HepG2 (cell line): ENCODE results near the gene EXOC6B. TPM values are rescaled to one million over a fixed set of nuclear protein-coding genes. Genes with fewer than 3 reads are reported as not detected.

Experiments used
- ATF1 ChIP-seq: IDR thresholded peaks from 2 replicates; pipeline ENCODE4 v1.6.1; 2016; ENCODE audit warnings: mild to moderate bottlenecking, control low read depth
- ATF7 ChIP-seq, 2 experiments: fragments of 450-650 bp in 1 of 2; sonication (generic) in 1 of 2; formaldehyde crosslinking in 1 of 2; IDR thresholded peaks; 2 replicates each; pipeline versions ENCODE4 v1.4.0 to v1.6.1; 2016 to 2020; ENCODE audit warnings: antibody characterized with exemption in 1 of 2, mild to moderate bottlenecking in 1 of 2, missing genetic modification reagents in 1 of 2
- EED ChIP-seq: sonication (generic); formaldehyde crosslinking; IDR thresholded peaks from 2 replicates; pipeline ENCODE4 v1.5.0; 2020; ENCODE audit warnings: mild to moderate bottlenecking, missing genetic modification reagents
- EZH2 ChIP-seq: conservative IDR thresholded peaks from 2 replicates; pipeline ENCODE4 v1.6.1; 2012; ENCODE audit warnings: mild to moderate bottlenecking, low read depth, low read length, moderate library complexity
- GTF2F1 ChIP-seq: fragments of 150-350 bp; IDR thresholded peaks from 2 replicates; pipeline ENCODE4 v1.6.1; 2014; ENCODE audit warnings: low read length
- HDAC6 ChIP-seq: fragments of 200-600 bp; sonication (generic); IDR thresholded peaks from 2 replicates; pipeline ENCODE4 v1.7.0; 2017; ENCODE audit warnings: mild to moderate bottlenecking, antibody characterized with exemption, low read length, low read depth
- MZF1 ChIP-seq: sonication (generic); formaldehyde crosslinking; IDR thresholded peaks from 2 replicates; pipeline ENCODE4 v1.8.1; 2023; ENCODE audit warnings: mild to moderate bottlenecking, missing genetic modification reagents, borderline replicate concordance
- NONO ChIP-seq, 2 experiments: fragments of 450-650 bp in 1 of 2; sonication (generic) in 1 of 2; formaldehyde crosslinking in 1 of 2; IDR thresholded peaks in 1 of 2; conservative IDR thresholded peaks in 1 of 2; 2 replicates each; pipeline versions ENCODE4 v1.6.1 to v1.8.0; 2017 to 2022; ENCODE audit warnings: mild to moderate bottlenecking in 1 of 2, missing genetic modification reagents in 1 of 2, moderate library complexity in 1 of 2
- SPEN ChIP-seq: sonication (generic); formaldehyde crosslinking; IDR thresholded peaks from 2 replicates; pipeline ENCODE4 v1.5.1; 2020; ENCODE audit warnings: low read depth, mild to moderate bottlenecking, missing genetic modification reagents
- TBL1XR1 ChIP-seq: fragments of 150-350 bp; IDR thresholded peaks from 2 replicates; pipeline ENCODE4 v1.6.1; 2014; ENCODE audit warnings: borderline replicate concordance, low read length; ENCODE audit not compliant: partially characterized antibody
- WIZ ChIP-seq: sonication (generic); formaldehyde crosslinking; IDR thresholded peaks from 2 replicates; pipeline ENCODE4 v1.5.1; 2020; ENCODE audit warnings: mild to moderate bottlenecking, missing genetic modification reagents
- ZNF205 ChIP-seq: IDR thresholded peaks from 2 replicates; pipeline ENCODE4 v1.6.1; 2018; ENCODE audit warnings: missing biosample characterization, missing genetic modification reagents
- ZNF225 ChIP-seq: sonication (generic); formaldehyde crosslinking; IDR thresholded peaks from 2 replicates; pipeline ENCODE4 v1.4.0; 2020; ENCODE audit warnings: mild to moderate bottlenecking, missing genetic modification reagents
- ZNF530 ChIP-seq: sonication (generic); formaldehyde crosslinking; IDR thresholded peaks from 2 replicates; pipeline ENCODE4 v1.5.0; 2020; ENCODE audit warnings: low read depth, mild to moderate bottlenecking, missing genetic modification reagents
- ZNF563 ChIP-seq: sonication (generic); formaldehyde crosslinking; IDR thresholded peaks from 2 replicates; pipeline ENCODE4 v1.8.0; 2022; ENCODE audit warnings: mild to moderate bottlenecking, moderate library complexity, missing genetic modification reagents
- ZNF737 ChIP-seq: sonication (generic); formaldehyde crosslinking; IDR thresholded peaks from 2 replicates; pipeline ENCODE4 v1.5.0; 2020; ENCODE audit warnings: missing genetic modification reagents, mild to moderate bottlenecking, borderline replicate concordance
- ZNF75D ChIP-seq: sonication (generic); formaldehyde crosslinking; IDR thresholded peaks from 2 replicates; pipeline ENCODE4 v1.8.1; 2023; ENCODE audit warnings: missing genetic modification reagents, mild to moderate bottlenecking, borderline replicate concordance
- polyA plus RNA-seq, 8 experiments: library from polyadenylated mRNA; depleted of rRNA in 3 of 8; stranded (reverse) in 7 of 8; unstranded in 1 of 8; fragments of >200 nt; fragmentation: Illumina TruSeq in 4 of 8; extraction: Trizol in 4 of 8; gene quantifications; 2 replicates each; pipeline versions ENCODE4 v1.2.1 to v1.2.3, GENCODE V29; 2011 to 2016; ENCODE audit warnings: low read depth in 4 of 8, missing spikeins in 1 of 8, mixed read lengths in 1 of 8; ENCODE audit not compliant: insufficient read depth in 1 of 8
- total RNA-seq, 5 experiments: library from RNA; depleted of rRNA; stranded (reverse); fragments of >200 nt; fragmentation: Illumina TruSeq; extraction: Trizol; gene quantifications; 2 replicates each; pipeline ENCODE4 v1.2.3, GENCODE V29; 2016; ENCODE audit warnings: low read depth in 1 of 5
- TF ChIP-seq, protein P1 (sequence below): sonication (generic); formaldehyde crosslinking; IDR thresholded peaks from 2 replicates; pipeline ENCODE4 v1.5.1; 2020; ENCODE audit warnings: mild to moderate bottlenecking, missing genetic modification reagents
- TF ChIP-seq, protein P2 (sequence below): sonication (generic); formaldehyde crosslinking; IDR thresholded peaks from 2 replicates; pipeline ENCODE4 v1.8.1; 2023; ENCODE audit warnings: mild to moderate bottlenecking, inconsistent platforms, moderate library complexity, missing genetic modification reagents, borderline replicate concordance
- TF ChIP-seq, protein P3 (sequence below): sonication (generic); formaldehyde crosslinking; IDR thresholded peaks from 2 replicates; pipeline ENCODE4 v1.9.0; 2022; ENCODE audit warnings: low read depth, missing genetic modification reagents
- TF ChIP-seq, protein P4 (sequence below): sonication (generic); formaldehyde crosslinking; IDR thresholded peaks from 2 replicates; pipeline ENCODE4 v1.4.0; 2020; ENCODE audit warnings: missing genetic modification reagents

The EXOC6B gene
- total and polyA plus RNA-seq, 2 of the 13 experiments (the other 11 are each of a cell fraction or from before 2014, with no cell fraction given): 9.1 to 15.9 TPM

DNA sequence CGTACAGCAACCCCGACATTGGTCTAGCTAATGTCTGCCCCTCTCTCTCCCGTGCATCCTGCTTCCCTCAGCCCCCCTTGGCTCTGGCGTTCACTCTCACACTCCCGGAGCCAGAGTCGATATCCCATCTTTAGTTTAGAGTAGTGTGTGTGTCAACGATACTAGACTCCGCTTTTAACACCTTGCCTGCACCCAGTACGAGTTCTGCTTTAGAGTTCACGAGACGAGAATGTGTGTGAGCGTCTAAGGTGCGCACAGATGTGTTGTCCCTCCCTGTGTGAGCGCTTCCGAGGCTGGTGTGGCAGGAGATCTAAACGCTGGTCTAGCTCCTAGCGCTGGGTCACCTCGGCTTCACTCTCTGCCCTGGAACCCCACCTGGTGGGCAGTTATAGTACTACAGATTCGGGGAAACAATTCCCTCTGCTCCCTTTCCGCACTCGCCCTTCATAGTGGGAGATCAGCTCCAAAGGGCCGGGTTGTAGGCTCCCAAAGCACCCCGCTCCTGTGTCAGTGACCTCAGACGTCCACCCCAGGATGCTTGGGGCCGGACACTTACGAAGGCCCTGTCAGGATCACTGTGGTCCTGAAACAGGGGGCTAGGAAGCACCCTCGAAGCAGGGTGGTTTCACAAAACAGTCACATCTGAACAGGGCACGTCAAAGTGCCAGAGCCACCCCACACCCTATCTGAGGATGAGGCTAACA, 675.5 kb downstream of the EXOC6B start (continued):
- TF ChIP-seq, protein P1, sequence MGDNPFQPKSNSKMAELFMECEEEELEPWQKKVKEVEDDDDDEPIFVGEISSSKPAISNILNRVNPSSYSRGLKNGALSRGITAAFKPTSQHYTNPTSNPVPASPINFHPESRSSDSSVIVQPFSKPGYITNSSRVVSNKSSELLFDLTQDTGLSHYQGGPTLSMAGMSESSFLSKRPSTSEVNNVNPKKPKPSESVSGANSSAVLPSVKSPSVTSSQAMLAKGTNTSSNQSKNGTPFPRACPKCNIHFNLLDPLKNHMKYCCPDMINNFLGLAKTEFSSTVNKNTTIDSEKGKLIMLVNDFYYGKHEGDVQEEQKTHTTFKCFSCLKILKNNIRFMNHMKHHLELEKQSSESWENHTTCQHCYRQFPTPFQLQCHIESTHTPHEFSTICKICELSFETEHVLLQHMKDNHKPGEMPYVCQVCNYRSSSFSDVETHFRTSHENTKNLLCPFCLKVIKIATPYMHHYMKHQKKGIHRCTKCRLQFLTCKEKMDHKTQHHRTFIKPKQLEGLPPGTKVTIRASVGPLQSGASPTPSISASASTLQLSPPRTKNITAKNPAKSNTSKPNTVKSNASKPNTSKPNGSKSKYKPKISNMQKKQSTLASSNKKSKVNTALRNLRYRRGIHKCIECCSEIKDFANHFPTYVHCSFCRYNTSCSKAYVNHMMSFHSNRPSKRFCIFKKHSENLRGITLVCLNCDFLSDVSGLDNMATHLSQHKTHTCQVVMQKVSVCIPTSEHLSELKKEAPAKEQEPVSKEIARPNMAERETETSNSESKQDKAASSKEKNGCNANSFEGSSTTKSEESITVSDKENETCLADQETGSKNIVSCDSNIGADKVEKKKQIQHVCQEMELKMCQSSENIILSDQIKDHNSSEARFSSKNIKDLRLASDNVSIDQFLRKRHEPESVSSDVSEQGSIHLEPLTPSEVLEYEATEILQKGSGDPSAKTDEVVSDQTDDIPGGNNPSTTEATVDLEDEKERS: no peak
- TF ChIP-seq NONO (IDR thresholded peaks at IDR 0.05) (no peak), NONO (CRISPR knock-in tag; conservative IDR thresholded peaks at IDR 0.05) (peak; percentile 54; the same call in 1 of the 2 replicates), MZF1 (CRISPR knock-in tag) (no peak), WIZ (CRISPR knock-in tag) (no peak), ATF1 (no peak), HDAC6 (no peak), ZNF563 (CRISPR knock-in tag) (no peak), ATF7 (IDR thresholded peaks at IDR 0.05) (no peak), ATF7 (CRISPR knock-in tag; IDR thresholded peaks at IDR 0.05) (no peak), EZH2 (peak; percentile 81; the same call in 1 of the 2 replicates), ZNF205 (CRISPR knock-in tag) (peak; percentile 64; the same call in 1 of the 2 replicates), GTF2F1 (no peak), ZNF737 (no peak), ZNF225 (no peak; the same call in 1 of the 2 replicates), EED (no peak; the same call in 1 of the 2 replicates), ZNF75D (no peak), TBL1XR1 (no peak), SPEN (no peak), ZNF530 (CRISPR knock-in tag) (no peak)
- TF ChIP-seq, protein P2, sequence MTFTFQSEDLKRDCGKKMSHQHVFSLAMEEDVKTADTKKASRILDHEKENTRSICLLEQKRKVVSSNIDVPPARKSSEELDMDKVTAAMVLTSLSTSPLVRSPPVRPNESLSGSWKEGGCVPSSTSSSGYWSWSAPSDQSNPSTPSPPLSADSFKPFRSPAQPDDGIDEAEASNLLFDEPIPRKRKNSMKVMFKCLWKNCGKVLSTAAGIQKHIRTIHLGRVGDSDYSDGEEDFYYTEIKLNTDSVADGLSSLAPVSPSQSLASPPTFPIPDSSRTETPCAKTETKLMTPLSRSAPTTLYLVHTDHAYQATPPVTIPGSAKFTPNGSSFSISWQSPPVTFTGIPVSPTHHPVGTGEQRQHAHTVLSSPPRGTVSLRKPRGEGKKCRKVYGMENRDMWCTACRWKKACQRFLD: no peak
- TF ChIP-seq, protein P3, sequence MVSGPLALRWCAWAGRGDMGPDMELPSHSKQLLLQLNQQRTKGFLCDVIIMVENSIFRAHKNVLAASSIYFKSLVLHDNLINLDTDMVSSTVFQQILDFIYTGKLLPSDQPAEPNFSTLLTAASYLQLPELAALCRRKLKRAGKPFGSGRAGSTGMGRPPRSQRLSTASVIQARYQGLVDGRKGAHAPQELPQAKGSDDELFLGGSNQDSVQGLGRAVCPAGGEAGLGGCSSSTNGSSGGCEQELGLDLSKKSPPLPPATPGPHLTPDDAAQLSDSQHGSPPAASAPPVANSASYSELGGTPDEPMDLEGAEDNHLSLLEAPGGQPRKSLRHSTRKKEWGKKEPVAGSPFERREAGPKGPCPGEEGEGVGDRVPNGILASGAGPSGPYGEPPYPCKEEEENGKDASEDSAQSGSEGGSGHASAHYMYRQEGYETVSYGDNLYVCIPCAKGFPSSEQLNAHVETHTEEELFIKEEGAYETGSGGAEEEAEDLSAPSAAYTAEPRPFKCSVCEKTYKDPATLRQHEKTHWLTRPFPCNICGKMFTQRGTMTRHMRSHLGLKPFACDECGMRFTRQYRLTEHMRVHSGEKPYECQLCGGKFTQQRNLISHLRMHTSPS (CRISPR knock-in tag): no peak
- TF ChIP-seq, protein P4, sequence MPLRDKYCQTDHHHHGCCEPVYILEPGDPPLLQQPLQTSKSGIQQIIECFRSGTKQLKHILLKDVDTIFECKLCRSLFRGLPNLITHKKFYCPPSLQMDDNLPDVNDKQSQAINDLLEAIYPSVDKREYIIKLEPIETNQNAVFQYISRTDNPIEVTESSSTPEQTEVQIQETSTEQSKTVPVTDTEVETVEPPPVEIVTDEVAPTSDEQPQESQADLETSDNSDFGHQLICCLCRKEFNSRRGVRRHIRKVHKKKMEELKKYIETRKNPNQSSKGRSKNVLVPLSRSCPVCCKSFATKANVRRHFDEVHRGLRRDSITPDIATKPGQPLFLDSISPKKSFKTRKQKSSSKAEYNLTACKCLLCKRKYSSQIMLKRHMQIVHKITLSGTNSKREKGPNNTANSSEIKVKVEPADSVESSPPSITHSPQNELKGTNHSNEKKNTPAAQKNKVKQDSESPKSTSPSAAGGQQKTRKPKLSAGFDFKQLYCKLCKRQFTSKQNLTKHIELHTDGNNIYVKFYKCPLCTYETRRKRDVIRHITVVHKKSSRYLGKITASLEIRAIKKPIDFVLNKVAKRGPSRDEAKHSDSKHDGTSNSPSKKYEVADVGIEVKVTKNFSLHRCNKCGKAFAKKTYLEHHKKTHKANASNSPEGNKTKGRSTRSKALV (CRISPR knock-in tag): peak; percentile 92
